SU-DHL-6 (cell line): ENCODE results near the gene PDE3B.

Experiments used
- EZH2phosphoT487 ChIP-seq: fragments of 200-600 bp; sonication (generic), shearing (Covaris generic); conservative IDR thresholded peaks from 2 replicates; pipeline ENCODE4 v1.6.1; 2018; ENCODE audit warnings: mild to moderate bottlenecking, antibody characterized with exemption, low read length, moderate library complexity, mixed read lengths
- TF ChIP-seq, protein P1 (sequence below): fragments of 200-600 bp; sonication (generic); IDR thresholded peaks from one replicate; pipeline ENCODE4 v1.5.1; 2017; ENCODE audit warnings: antibody characterized with exemption, mild to moderate bottlenecking, low read length, moderate library complexity; ENCODE audit not compliant: insufficient read depth, poor library complexity, severe bottlenecking

DNA sequence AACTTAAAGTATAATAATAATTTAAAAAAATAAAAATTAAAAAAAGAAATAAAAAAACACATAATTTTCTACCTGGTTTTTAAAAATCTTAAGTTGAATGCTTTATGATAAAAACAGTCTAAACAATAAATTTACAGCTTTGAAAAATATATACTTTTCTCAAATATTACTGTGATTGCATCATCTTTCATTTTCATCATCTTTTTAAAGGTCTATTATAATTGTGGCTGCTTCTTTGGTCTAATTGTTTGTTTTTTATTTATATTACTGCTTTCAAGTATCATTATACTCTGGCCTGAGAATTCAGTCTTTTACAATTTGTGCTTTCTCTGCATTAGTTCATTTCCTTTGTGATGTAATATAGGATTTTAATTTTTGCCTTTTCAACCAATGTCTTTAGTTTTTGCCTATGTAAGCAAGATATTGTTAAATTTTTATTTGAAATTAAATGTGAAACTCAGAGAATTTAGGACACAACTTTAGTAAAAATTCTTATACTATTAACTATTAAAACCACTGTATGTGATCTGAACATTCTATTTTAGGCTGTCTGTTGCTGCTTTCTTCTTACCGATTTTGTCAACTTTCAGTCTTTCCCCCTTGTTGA, 241.2 kb downstream of the PDE3B start:
- TF ChIP-seq, protein P1, sequence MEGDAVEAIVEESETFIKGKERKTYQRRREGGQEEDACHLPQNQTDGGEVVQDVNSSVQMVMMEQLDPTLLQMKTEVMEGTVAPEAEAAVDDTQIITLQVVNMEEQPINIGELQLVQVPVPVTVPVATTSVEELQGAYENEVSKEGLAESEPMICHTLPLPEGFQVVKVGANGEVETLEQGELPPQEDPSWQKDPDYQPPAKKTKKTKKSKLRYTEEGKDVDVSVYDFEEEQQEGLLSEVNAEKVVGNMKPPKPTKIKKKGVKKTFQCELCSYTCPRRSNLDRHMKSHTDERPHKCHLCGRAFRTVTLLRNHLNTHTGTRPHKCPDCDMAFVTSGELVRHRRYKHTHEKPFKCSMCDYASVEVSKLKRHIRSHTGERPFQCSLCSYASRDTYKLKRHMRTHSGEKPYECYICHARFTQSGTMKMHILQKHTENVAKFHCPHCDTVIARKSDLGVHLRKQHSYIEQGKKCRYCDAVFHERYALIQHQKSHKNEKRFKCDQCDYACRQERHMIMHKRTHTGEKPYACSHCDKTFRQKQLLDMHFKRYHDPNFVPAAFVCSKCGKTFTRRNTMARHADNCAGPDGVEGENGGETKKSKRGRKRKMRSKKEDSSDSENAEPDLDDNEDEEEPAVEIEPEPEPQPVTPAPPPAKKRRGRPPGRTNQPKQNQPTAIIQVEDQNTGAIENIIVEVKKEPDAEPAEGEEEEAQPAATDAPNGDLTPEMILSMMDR = no peak
- TF ChIP-seq EZH2phosphoT487 = no peak
